ENCODE measurements around the gene MAP2K3. TPM values are rescaled to one million over a fixed set of nuclear protein-coding genes. Genes with fewer than 3 reads are reported as not detected.

Gene MAP2K3
- total and polyA plus RNA-seq, 2 of the 8 experiments (the other 6 are each of a cell fraction or from before 2014, with no cell fraction given) = 16.9 to 33.5 TPM

- Histone ChIP-seq H3K36me3 (ENCODE audit: control insufficient read depth in 2 of 4, insufficient read depth in 4 of 4, low read length in 3 of 4) (no peaks in the 10 kb centered on the region), H2AFZ (ENCODE audit: low read length) (no peak overlapping the region), H2BK12ac (ENCODE audit: low read depth, low read length) (no peak overlapping the region), H3K23me2 (ENCODE audit: low read depth, low read length) (peaks cover 8% of the 10 kb centered on the region; the same call in 1 of the 2 replicates), H4K20me1 (replicated peaks in 1 of 2; ENCODE audit: control insufficient read depth in 1 of 2, insufficient read depth in 2 of 2, low read length in 2 of 2) (peaks cover 4 to 5% of the 10 kb centered on the region in 2 experiments), H3K18ac (ENCODE audit: extremely low read depth, low read length) (0 out of 2 replicates have a peak overlapping the region, but pooled peaks have one; percentile 19), H3K14ac (ENCODE audit: insufficient read length) (no peak overlapping the region), H2BK15ac (ENCODE audit: low read length) (peak overlapping the region; percentile 61; the same call in 1 of the 2 replicates), H3K4me1 (replicated peaks in 1 of 4; ENCODE audit: control insufficient read depth in 3 of 4, insufficient read depth in 4 of 4, low read length in 3 of 4) (peaks cover 0 to 19% (median 9%) of the 10 kb centered on the region in 4 experiments; a peak in 6 of 7 replicates), H2BK20ac (ENCODE audit: low read length) (no peak overlapping the region), H2BK120ac (replicated peaks; ENCODE audit: low read depth, low read length) (no peak overlapping the region), H2BK5ac (ENCODE audit: low read depth, low read length) (no peak overlapping the region), H3K4ac (replicated peaks; ENCODE audit: insufficient read length, low read depth, low read length) (no peak overlapping the region), H4K8ac (ENCODE audit: extremely low read depth, insufficient read depth, low read length) (no peak overlapping the region), H3K4me3 (ENCODE audit: extremely low read depth in 1 of 4, insufficient read depth in 2 of 4, low read depth in 3 of 4, low read length in 4 of 4) (no peak overlapping the region), H3K9ac (replicated peaks in 1 of 4; ENCODE audit: extremely low read depth in 1 of 4, low read depth in 3 of 4, low read length in 3 of 4) (no peak overlapping the region), H3K56ac (replicated peaks; ENCODE audit: insufficient read length, low read depth, low read length) (no peak overlapping the region), H3K23ac (ENCODE audit: insufficient read length) (no peak overlapping the region), H2AK5ac (ENCODE audit: low read depth, low read length) (no peak overlapping the region; the same call in 1 of the 2 replicates), H4K91ac (replicated peaks; ENCODE audit: insufficient read length, low read length) (no peak overlapping the region), H3K4me2 (ENCODE audit: insufficient read depth in 1 of 2, low read depth in 2 of 2, low read length in 2 of 2) (no peak overlapping the region), H3K9me3 (ENCODE audit: insufficient read depth in 2 of 2, low read depth in 1 of 2, low read length in 1 of 2) (peaks cover 9 to 24% of the 10 kb centered on the region in 2 experiments; a peak in 3 of 4 replicates), H3K79me1 (ENCODE audit: low read depth, low read length) (peaks cover 23% of the 10 kb centered on the region), H4K5ac (ENCODE audit: insufficient read length, low read depth, low read length) (no peak overlapping the region), H3K27ac (ENCODE audit: low read depth, low read length) (no peak overlapping the region), H3K27me3 (replicated peaks in 1 of 4; ENCODE audit: control insufficient read depth in 3 of 4, extremely low read depth in 1 of 4, insufficient read depth in 3 of 4, low read length in 3 of 4) (peaks cover 0 to 5% (median 5%) of the 10 kb centered on the region in 4 experiments; a peak in 5 of 7 replicates), H3K79me2 (ENCODE audit: control insufficient read depth in 1 of 2, insufficient read depth in 2 of 2, low read length in 2 of 2) (peaks cover 0 to 36% of the 10 kb centered on the region in 2 experiments; a peak in 2 of 4 replicates)
- FAIRE-seq = no peak
- no peak for DNase-seq (ENCODE audit: low read depth in 1 of 2, low spot score in 2 of 2)
- TF ChIP-seq CTCF (IDR thresholded peaks at IDR 0.05; ENCODE audit: control extremely low read depth in 1 of 3, insufficient read depth in 1 of 3, low read depth in 1 of 3, low read length in 3 of 3) (peak in 1 of 3 experiments; percentile 3; a peak in 1 of 4 replicates), MAX (IDR thresholded peaks at IDR 0.05) (no peak)
- ChIA-PET POLR2A (ENCODE audit: partially characterized antibody) (no interaction called here), CTCF (ENCODE audit: partially characterized antibody) (interaction anchor here (0.6 to 4.3 kb wide), 4 partner anchors 13 to 224 kb away, joined by 3 to 17 read pairs (median 4); no protein-coding TSS in a partner anchor)
- WGBS, 2 experiments (ENCODE audit: extremely low coverage in 1 of 2, insufficient coverage in 1 of 2, insufficient read length in 1 of 2, insufficient replicate concordance in 2 of 2, low coverage in 1 of 2, low lambda C conversion rate in 2 of 2, missing lambda C conversion rate in 1 of 2) = 87% methylated on average over 6 of the region's 6 CpGs; no CpG with 5 or more reads in 1 of the 2 experiments
These were observed 4.1 kb downstream of the MAP2K3 start for GRCh38 chr17:21288571-21289017.
